HG03159 (cell line): Measurements from ENCODE around the gene MRPL57.
"Not testable (repeated sequence)": the region's sequence is repeated elsewhere in the genome, so short reads cannot be mapped to it uniquely, and the experiment has no call there.

ENCODE experiments used
- ATAC-seq: cut with Tn5 transposase; IDR thresholded peaks from one replicate; pipeline ENCODE4 v1.9.1; 2021; ENCODE audit warnings: mild to moderate bottlenecking, moderate library complexity; ENCODE audit not compliant: unreplicated experiment

The MRPL57 gene

DNA sequence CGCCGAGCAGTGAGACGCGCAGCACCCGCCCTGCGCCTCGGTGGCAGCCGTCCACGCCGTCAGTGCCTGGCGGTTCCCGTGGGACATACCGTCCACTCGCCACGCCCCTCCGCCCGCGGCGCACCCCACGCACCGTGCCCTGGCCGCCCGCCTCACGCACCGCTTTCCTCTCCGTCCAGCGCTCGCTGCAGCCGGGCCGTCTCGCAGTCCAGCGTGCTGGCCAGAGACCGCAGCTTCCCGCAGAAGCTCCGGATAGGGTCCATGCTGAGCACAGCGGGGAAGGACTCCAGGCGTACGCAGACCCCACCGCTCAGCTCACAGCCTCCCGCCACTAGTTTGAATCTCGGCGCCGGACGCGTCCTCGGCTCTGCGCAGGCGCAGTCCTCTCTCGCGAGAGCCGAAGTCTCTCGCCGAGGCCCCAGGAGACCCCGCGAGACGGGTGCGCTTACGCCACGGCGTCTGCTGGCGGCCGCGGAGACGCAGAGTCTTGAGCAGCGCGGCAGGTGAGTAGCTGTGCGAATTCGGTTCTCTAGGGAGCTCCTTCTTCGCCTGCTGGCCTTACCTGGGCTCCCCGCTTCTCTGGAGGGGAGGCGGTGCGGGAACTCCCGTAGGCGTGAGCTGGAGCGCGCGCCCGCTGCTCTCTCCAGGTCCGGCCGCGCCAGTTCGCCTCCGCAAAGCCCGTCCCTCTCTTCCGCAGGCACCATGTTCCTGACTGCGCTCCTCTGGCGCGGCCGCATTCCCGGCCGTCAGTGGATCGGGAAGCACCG is at the start of gene MRPL57, which contains the start of gene SKA3:
MRPL57 (plus strand) TSS at position 444 of the 767 bp plus-strand sequence; CDS start at position 703, 259 bp downstream.
SKA3 (minus strand) TSS at position 338 of the 767 bp plus-strand sequence; CDS start at position 263, 75 bp downstream.
- ATAC-seq = peak; percentile 88

DNA sequence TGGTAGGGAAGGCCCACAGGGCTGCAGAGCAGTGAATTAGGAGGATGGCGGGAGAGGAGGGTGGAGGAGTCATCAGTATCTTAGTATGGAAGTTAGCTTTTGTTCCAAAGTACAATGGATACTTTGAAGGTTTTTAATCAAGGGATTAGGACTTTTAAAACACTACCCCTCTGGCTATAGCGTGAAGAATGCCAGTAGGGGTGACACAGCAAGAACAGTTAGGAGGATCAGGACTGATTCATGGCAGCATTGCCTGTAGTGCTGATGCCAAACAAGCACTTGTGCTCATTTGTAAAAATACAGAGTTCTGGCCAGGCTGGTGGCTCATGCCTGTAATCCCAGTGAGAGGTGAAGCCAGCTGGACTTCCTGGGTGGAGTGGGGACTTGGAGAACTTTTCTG is 46.3 kb upstream of the MRPL57 start:
- ATAC-seq = no peak

DNA sequence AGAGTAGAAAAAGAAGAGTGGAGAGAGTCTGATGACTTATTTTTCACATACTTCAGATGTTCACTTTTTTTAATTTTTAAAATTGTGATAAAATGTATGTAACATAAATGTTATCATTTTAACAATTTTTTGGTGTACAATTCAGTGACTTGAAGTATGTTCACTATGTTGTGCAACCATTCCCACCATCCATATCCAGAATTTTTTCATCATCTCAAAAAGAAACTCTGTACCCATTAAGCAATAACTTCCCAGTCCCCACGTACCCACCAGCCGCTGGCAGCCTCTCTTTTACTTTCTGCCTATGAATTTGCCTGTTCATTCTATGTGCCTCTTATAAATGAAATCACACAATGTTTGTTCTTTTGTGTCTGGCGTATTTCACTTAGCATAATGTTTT is 43.4 kb upstream of the MRPL57 start:
- ATAC-seq = no peak

DNA sequence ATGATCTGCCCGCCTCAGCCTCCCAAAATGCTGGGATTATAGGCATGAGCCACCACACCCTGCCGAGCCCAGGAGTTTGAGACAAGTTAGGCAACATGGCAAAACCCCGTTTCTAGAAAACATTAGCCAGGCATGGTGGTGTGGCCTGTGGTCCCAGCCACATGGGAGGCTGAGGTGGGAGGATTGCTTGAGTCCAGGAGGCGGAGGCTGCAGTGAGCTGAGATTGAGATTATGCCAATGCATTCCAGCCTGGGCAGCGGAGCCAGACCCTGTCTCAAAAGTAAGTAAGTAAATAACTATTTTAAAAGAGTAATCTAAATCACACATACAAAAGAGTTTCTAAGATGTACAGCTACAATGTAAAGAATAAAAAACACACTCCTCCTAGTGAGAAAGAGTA is 42.0 kb upstream of the MRPL57 start:
- no peak for ATAC-seq

DNA sequence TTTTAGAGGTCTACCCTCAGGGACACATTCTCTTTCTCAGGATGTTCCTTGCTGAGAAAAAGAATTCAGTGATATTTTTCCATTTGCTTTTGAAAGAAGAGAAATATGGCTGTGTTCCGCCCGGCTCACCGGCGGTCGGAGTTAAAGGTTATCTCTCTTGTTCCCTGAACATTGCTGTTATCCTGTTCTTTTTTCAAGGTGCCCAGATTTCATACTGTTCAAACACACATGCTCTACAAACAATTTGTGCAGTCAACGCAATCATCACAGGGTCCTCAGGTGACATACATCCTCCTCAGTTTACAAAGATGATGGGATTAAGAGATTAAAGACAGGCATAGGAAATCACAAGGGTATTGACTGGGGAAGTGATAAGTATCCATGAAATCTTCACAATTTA is 40.6 kb upstream of the MRPL57 start:
- not testable (repeated sequence) for ATAC-seq

DNA sequence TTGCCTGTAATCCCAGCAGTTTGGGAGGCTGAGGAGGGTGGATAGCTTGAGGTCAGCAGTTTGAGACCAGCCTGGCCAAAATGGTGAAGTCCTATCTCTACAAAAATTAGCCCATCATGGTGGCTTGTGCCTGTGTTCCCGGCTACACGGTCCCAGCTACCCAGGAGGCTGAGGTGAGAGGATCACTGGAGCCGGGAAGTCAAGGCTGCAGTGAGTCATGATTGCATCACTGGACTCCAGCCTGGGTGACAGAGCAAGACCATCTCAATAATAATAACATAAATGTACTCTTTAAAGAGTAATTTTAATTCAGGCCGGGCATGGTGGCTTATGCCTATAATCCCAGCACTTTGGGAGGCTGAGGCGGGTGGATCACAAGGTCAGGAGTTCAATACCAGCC is 38.8 kb upstream of the MRPL57 start:
- ATAC-seq = no peak

DNA sequence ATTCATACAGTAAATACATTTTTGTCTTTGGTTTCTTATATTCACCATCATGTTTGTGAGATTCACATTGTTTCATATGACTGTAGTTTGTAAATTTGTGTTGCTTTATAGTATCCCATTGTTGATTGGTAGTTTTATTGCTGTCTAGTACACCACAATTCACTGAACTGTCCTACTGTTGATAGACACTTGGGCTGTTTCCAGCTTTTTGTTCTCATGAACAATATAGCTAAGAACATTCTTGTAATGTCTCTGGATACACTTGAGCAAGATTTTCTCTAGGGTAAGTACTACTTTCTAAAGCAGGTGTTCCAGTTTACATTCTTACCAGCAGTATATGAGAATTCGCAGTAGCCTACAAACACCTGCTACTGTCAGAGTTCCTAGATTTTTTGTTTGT is 37.9 kb upstream of the MRPL57 start:
- no peak for ATAC-seq

DNA sequence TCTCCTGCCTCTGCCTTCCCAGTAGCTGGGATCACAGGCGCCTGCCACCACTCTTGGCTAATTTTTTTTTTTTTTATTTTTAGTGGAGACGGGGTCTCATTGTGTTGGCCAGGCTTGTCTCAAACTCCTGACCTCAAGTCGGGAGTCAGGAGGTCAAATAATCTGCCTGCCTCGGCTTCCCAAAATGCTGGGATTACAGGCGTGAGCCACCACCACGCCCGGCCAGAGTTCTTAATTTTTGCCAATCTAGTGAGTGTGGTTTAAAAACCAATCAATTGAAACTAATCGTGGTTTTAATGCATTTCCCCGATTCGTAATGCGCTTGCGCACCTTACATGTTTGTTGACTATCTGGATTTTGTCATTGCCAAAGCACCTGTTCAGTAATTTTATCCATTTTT is 37.1 kb upstream of the MRPL57 start:
- ATAC-seq = no peak

DNA sequence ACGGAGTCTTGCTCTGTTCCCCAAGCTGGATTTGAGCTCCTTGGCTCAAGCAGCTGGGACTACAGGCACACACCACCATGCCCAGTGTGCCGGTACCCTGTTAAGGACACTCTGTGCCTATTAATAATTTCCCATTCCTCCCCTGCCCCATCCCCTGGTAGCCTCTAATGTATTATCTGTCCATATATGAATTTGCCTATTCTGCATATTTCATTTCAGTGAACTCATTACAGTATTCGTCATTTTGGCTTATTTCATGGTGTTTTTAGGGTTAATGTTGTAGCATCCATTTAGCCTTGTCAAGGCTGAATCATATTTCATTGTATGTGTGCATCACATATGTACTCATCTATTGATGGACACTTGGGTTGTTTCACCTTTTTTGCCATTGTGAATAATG is 33.7 kb upstream of the MRPL57 start:
- ATAC-seq = no peak

DNA sequence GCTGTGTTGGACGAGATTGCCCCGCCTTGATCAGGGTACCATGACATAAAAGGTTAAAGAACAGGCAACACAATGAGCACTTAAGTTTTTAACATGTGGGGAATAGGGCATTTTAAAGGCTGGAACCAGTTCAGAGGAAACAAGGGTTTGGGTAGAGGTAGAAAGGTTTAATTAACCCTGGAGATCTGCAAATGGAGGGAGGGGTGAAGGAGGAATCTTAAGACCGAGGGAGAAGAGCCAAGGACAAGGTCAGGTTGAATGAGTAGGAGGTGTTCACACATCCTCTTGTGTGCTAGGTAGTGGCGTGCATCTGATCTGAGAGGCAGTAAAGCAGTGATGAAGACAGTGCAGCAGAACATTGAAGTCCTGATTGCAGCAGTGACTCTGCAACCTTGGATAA is 28.6 kb upstream of the MRPL57 start:
- no peak for ATAC-seq

DNA sequence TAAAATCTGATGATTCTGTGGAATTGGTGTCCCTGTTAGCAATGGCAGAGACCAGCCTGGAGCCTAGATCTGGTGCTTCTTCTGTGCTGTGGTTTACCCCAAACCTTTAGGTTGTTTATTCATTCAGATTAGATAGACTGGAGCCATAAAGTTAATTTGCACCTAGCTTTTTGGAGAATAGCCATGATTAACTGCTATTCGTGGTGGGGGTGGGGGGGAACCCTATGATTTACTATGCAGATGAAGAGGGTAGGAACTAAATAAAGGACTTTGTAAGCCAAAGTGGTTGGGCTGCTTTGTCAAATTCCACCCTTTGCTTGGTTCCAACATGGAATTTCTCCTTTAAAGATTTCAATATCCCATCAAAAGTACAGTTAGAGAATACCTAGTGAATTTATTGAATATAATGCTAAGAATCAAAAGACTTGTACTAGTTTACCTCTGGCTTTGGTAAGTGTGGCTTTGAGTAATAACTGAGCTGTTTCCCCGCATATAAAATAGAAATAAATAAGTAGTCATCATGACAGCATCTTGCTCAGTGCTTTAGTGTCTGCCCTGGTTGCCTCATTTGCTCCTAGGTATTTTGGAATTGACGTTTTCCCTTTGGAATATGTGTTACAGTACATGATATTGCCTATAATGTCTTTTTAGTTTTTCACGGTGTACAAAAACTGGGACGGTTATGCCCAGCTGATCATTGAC is 27.8 kb upstream of the MRPL57 start:
- no peak for ATAC-seq

DNA sequence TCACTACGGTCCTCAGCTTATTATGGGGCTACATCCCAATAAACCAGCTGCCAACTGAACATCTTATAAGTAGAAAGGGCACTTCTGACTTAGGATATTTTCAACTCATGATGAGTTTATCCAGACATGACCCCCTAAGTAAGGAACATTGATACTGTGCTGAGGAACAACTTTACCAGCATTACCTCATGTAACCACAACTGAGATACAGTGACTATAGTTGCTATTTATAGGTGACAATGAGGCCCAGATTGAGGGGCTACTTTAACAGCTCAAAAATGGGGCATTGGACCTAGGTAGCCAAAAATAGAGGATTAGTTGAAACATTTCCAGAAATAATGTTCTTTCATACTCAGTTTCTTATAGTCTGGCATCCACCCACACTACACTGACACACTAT is 26.9 kb upstream of the MRPL57 start:
- ATAC-seq = no peak

DNA sequence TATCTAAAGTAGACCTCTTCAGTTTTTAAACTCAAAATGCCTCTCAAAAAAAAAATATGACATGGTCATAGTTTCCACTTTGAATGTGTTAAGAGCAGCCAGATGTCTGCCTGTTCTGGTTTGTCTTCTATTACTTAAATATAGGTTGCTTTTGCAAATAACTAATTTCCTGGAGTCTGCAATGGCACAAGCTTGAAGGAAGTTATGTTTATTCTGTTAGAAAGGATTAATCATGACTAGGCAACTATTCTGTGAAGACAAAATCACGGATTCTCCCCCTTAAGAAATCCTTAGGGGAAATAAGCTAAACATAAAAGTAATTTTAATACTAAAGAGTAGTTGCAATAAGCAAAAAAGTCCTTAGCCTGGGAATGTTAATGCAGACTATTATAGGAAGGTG is 26.4 kb upstream of the MRPL57 start:
- ATAC-seq = no peak

DNA sequence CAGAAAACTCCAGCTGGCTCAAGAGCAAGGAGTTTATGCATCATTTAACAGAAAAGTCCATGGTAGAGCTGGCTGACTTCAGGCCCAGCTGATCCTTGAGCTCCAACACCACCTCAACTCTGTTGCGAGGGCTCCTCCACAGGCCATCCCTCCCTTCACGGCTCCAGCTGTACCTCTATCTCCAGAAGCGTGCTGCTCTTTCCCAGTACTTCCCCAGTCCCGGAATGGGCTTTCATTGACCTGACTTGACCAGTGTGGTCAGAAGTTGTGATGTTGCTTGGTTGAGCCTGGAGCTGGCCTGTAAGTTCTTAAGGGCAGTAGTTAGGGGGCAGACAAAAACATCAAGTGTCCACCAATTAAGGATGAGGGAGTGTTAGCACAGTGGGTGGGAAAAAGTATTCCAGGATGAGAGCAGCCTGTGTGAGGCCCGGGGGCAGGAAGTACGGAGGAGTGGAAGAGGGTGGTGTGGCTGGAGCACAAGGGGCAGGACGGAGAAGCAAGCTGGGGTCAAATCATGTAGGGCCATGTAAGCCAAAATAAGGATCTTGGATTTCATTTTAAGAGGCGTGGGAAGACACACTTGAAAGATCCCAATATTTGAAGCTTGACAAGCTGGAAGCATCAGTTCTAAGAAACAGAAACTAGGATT is 24.1 kb upstream of the MRPL57 start:
- no peak for ATAC-seq

DNA sequence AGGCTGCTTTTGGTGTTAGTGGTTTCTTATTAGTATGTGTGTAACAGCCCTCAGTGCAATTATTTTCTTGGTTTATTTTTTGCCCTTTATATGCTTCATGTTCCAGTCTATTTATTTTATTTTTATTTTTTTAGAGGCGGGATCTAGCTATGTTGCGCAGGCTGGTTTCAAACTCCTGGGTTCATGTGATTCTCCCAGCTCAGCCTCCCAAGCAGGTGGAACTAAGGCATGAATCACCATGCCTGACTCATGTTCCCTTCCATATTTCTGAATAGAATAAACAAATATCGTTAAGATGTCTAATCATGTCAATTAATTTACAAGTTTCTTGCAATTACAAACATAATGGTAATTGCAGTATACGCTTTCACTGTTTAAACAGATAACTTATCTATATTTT is 11.8 kb upstream of the MRPL57 start:
- ATAC-seq = no peak

DNA sequence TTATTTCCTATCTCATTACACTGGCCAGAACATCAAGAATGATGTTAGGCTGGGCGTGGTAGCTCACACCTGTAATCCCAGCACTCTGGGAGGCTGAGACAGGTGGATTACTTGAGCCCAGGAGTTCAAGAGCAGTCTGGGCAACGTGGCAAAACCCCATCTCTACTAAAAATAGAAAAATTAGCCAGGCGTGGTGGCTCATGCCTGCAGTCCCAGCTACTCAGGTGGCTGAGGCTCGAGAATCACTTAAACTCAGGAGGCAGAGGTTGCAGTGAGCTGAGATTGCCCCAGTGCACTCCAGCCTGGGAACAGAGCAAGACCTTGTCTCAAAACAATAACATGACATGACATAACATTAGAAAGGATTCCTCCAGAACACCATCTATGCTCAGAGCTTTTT is 10.9 kb upstream of the MRPL57 start:
- ATAC-seq = not testable (repeated sequence)

DNA sequence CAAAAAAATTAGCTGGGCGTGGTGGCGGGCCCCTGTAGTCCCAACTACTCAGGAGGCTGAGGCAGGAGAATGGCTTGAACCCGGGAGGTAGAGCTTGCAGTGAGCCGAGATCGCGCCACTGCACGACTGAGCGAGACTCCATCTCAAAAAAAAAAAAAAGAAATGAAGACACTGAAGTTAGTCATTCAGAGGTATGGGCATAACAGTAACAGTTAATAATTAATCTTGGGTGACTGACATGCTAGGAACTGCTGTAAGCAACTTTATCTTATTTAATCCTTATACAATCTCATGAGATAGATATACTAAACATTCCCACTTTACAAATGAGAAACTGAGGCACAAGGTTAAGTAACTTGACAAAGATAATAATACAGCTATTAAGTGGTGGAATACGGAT is 5.0 kb upstream of the MRPL57 start:
- ATAC-seq = no peak

DNA sequence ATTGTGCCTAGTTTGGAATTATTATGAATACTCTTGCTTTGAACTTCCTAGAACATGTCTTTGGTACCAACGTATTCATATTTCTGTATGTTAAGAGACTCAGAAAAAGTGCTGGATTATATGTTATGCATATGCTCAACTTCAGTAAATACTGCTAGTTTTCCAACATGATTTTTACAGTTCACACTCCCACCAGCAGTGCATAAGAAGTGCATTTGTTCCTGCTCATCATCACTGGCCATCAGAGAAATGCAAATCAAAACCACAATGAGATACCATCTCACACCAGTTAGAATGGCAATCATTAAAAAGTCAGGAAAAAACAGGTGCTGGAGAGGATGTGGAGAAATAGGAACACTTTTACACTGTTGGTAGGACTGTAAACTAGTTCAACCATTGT is 2.7 kb upstream of the MRPL57 start:
- not testable (repeated sequence) for ATAC-seq

DNA sequence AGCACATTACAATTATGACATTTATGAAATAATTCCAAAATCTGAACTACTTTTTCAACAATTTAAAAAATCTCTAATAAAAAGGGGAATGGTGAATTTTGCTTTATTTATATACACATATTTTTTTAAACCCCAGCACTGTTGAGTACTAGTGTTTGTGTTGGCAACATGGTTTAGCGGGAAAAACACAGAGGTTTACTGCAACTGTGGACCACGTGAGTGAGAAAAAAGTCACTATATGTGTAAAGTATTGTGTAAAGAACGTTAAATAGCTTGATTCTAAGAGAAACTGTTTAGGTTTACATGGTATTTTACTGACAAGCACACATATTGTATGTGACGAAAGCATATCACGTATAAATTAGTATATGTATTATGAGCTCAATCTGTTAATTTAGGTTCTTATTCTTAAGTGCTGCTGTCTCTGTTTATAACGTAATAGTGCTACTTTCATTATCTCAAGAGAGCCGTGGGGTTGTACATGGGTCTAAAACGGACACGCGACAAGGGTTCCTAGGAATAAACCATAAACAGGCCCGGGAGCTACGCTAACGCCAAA is 723 bp upstream of the MRPL57 start:
- ATAC-seq = no peak

DNA sequence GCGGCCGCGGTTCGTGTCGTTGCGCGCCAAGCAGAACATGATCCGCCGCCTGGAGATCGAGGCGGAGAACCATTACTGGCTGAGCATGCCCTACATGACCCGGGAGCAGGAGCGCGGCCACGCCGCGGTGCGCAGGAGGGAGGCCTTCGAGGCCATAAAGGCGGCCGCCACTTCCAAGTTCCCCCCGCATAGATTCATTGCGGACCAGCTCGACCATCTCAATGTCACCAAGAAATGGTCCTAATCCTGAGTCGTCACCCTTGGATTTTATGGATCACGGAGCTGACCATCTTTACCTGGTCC is 475 bp downstream of the MRPL57 start:
- ATAC-seq = peak; percentile 24

DNA sequence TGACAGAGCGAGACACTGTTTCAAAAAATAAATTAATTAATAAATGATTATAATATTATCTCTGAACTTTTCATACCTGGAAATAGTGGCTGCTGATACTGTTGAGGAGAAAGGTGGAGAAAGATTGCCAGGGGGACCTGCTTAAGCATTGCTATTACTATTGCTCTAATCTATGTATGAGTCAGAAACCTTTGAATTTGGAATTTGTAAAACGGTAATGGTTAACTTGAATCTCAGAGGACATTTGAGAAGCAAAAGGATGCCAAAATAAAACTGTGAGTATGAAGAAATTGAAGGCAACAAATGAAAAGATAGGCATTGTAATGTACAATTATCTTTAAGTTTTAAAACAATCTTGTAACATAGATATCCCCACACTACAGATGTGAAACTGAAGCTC is 5.2 kb downstream of the MRPL57 start:
- no peak for ATAC-seq

DNA sequence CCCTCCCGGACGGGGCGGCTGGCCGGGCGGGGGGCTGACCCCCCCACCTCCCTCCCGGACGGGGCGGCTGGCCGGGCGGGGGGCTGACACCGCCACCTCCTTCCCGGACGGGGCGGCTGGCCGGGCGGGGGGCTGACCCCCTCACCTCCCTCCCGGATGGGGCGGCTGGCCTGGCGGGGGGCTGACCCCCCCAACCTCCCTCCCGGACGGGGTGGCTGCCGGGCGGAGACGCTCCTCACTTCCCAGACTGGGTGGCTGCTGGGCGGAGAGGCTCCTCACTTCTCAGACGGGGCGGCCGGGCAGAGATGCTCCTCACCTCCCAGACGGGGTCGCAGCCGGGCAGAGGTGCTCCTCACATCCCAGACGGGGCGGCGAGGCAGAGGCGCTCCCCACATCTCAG is 10.0 kb downstream of the MRPL57 start:
- not testable (repeated sequence) for ATAC-seq
